Measurements from ENCODE around the gene PROSER3. TPM values are rescaled to one million over a fixed set of nuclear protein-coding genes. Genes with fewer than 3 reads are reported as not detected.

The PROSER3 gene
- total and polyA plus RNA-seq, 9 of the 15 experiments (the other 6 are each of a cell fraction or from before 2014, with no cell fraction given) = 1.0 to 39.5 (median 5.1) TPM

DNA sequence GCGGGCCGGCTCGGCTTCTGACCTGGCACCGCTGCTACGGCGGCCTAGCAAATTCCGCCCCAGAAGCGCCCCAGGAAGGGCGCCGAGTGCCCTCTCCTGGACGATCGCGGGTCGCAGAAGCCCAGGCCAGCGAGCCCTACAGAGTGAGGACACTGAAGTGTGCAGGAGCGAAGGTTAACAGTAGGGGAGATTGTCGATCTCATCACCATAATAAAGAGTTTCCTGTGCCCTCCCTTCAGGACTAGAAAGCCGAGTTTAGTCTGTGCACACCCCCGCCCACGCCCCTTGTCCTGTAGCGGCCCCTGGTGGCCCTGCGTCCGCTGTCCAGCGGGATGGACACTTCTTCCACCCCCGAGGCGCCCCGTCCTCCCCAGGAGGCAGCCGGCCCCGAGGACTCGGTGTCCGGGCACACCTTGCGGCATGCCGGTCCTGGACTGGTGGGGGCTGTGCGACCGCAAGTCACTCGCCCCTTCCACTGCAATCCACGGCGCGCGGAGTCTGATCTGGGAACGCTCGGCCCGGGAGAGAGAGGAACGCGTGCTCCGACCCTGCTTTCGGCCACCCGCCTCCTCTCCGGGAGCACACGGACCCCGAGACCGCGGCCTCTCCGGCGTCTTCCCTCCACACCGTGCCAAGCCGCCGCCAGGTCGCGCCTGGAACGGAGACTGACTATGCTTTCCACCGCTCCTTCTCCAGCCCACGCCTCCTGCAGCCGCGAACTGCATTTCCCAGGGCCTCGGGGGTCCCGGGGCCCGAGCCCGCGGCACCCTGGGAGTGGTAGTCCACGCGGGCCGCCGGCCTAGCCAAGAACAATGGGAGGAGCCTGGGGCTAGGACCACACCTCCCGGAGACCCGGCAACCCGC is 40.9 kb upstream of the PROSER3 start (continued):
- TF ChIP-seq CHD4 (IDR thresholded peaks at IDR 0.05; ENCODE audit: insufficient read depth, insufficient replicate concordance, low read depth, low read length, poor library complexity, severe bottlenecking) = peak; percentile 45
- TF ChIP-seq ZNF445 (CRISPR knock-in tag; IDR thresholded peaks at IDR 0.05; ENCODE audit: low read depth) = no peak
- TF ChIP-seq ZBED1 (IDR thresholded peaks at IDR 0.05) = no peak
- no peak for TF ChIP-seq RFX1 (IDR thresholded peaks at IDR 0.05)
- TF ChIP-seq MEIS2 (IDR thresholded peaks at IDR 0.05; ENCODE audit: partially characterized antibody) = no peak
- peak; percentile 34; the same call in 1 of the 2 replicates for TF ChIP-seq ESRRA (IDR thresholded peaks at IDR 0.05; ENCODE audit: borderline replicate concordance, low read depth)
- peak; percentile 54; the same call in 1 of the 2 replicates for TF ChIP-seq TOE1 (IDR thresholded peaks at IDR 0.05; ENCODE audit: borderline replicate concordance)
- 0 out of 2 replicates have a peak, but pooled peaks have one; percentile 62 for TF ChIP-seq TOE1 (CRISPR knock-in tag; IDR thresholded peaks at IDR 0.05; ENCODE audit: borderline replicate concordance, low read depth)
- no peak for TF ChIP-seq ZEB2 (IDR thresholded peaks at IDR 0.05)
- TF ChIP-seq HIVEP1 (CRISPR knock-in tag; IDR thresholded peaks at IDR 0.05) = no peak
- TF ChIP-seq ZNF165 (CRISPR knock-in tag; IDR thresholded peaks at IDR 0.05; ENCODE audit: borderline replicate concordance) = no peak
- TF ChIP-seq SIN3A (IDR thresholded peaks at IDR 0.05; ENCODE audit: borderline replicate concordance in 2 of 2, control insufficient read depth in 1 of 2, low read depth in 2 of 2, low read length in 2 of 2) = peak in 1 of 2 experiments; percentile 25; a peak in 1 of 4 replicates
- 0 out of 4 replicates have a peak, but pooled peaks of 1 of the 2 experiments have one; percentile 37 for TF ChIP-seq ARNT (IDR thresholded peaks at IDR 0.05)
- TF ChIP-seq, protein P1, sequence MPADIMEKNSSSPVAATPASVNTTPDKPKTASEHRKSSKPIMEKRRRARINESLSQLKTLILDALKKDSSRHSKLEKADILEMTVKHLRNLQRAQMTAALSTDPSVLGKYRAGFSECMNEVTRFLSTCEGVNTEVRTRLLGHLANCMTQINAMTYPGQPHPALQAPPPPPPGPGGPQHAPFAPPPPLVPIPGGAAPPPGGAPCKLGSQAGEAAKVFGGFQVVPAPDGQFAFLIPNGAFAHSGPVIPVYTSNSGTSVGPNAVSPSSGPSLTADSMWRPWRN (IDR thresholded peaks at IDR 0.05; ENCODE audit: low read depth) = no peak
- TF ChIP-seq, protein P2, sequence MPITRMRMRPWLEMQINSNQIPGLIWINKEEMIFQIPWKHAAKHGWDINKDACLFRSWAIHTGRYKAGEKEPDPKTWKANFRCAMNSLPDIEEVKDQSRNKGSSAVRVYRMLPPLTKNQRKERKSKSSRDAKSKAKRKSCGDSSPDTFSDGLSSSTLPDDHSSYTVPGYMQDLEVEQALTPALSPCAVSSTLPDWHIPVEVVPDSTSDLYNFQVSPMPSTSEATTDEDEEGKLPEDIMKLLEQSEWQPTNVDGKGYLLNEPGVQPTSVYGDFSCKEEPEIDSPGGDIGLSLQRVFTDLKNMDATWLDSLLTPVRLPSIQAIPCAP (CRISPR knock-in tag; IDR thresholded peaks at IDR 0.05; ENCODE audit: borderline replicate concordance) = no peak
- TF ChIP-seq ZNF551 (CRISPR knock-in tag; IDR thresholded peaks at IDR 0.05) = no peak
- TF ChIP-seq, protein P3, sequence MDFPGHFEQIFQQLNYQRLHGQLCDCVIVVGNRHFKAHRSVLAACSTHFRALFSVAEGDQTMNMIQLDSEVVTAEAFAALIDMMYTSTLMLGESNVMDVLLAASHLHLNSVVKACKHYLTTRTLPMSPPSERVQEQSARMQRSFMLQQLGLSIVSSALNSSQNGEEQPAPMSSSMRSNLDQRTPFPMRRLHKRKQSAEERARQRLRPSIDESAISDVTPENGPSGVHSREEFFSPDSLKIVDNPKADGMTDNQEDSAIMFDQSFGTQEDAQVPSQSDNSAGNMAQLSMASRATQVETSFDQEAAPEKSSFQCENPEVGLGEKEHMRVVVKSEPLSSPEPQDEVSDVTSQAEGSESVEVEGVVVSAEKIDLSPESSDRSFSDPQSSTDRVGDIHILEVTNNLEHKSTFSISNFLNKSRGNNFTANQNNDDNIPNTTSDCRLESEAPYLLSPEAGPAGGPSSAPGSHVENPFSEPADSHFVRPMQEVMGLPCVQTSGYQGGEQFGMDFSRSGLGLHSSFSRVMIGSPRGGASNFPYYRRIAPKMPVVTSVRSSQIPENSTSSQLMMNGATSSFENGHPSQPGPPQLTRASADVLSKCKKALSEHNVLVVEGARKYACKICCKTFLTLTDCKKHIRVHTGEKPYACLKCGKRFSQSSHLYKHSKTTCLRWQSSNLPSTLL (IDR thresholded peaks at IDR 0.05) = no peak
- no peak; the same call in 1 of the 2 replicates for TF ChIP-seq TCF3 (CRISPR knock-in tag; IDR thresholded peaks at IDR 0.05)
- no peak for TF ChIP-seq NFRKB (IDR thresholded peaks at IDR 0.05; ENCODE audit: low read depth)
- TF ChIP-seq, protein P4, sequence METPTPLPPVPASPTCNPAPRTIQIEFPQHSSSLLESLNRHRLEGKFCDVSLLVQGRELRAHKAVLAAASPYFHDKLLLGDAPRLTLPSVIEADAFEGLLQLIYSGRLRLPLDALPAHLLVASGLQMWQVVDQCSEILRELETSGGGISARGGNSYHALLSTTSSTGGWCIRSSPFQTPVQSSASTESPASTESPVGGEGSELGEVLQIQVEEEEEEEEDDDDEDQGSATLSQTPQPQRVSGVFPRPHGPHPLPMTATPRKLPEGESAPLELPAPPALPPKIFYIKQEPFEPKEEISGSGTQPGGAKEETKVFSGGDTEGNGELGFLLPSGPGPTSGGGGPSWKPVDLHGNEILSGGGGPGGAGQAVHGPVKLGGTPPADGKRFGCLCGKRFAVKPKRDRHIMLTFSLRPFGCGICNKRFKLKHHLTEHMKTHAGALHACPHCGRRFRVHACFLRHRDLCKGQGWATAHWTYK (CRISPR knock-in tag; IDR thresholded peaks at IDR 0.05) = peak; percentile 79; the same call in 1 of the 2 replicates
- peak; percentile 66; the same call in 1 of the 2 replicates for TF ChIP-seq PHF8 (IDR thresholded peaks at IDR 0.05; ENCODE audit: borderline replicate concordance, low read length)
- TF ChIP-seq SMAD3 (CRISPR knock-in tag; conservative IDR thresholded peaks at IDR 0.05) = peak; percentile 34; the same call in 1 of the 2 replicates
- TF ChIP-seq ZFP1 (CRISPR knock-in tag; IDR thresholded peaks at IDR 0.05) = no peak
- TF ChIP-seq NEUROD1 (IDR thresholded peaks at IDR 0.05; ENCODE audit: borderline replicate concordance, low read depth, low read length, partially characterized antibody) = peak; percentile 11

Data from K562 (cell line).